NCI-H1436 treated with DMSO at 0.1 percent for 48 hours (cell line): ENCODE data around the gene NOX4.
"Not testable (repeated sequence)": the region's sequence is repeated elsewhere in the genome, so short reads cannot be mapped to it uniquely, and the experiment has no call there.

Experiments
- DNase-seq: peaks from one replicate; lab custom pipeline; 2025; lab: John Stamatoyannopoulos, UW

NOX4 gene

DNA sequence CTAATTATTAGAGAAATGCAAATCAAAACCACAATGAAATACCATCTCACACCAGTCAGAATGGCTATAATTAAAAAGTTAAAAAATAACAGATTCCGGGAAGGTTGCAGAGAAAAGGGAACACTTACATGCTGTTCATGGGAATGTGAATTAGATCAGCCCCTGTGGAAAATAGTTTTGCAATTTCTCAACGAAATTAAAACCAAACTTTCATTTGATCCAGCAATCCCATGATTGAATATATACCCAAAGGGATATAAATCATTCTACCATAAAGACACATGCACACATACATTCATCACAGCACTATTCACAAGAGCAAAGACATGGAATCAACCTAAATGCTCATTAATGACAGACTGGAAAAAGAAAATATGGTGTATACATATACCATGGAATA lies 32.5 kb downstream of the NOX4 start:
- no peak for DNase-seq

DNA sequence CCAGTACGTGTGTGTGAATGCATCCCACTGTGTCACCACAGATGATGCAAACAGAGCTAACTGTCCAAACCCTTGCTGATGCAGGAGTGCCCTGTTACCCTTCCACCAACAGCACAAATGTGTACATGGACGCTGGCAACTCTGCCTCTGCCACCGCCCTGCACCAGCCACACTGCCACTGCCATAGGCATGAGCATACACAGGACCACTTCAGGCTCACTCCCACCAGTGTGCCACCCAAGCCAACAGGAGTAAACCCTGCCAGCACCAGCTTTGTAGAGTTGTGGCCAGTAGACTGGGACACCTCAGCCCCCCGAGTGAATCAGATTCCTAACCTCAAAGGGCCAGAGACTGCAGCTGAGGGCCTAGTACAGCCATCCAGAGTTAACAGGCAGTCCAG lies 34.0 kb downstream of the NOX4 start:
- no peak for DNase-seq

DNA sequence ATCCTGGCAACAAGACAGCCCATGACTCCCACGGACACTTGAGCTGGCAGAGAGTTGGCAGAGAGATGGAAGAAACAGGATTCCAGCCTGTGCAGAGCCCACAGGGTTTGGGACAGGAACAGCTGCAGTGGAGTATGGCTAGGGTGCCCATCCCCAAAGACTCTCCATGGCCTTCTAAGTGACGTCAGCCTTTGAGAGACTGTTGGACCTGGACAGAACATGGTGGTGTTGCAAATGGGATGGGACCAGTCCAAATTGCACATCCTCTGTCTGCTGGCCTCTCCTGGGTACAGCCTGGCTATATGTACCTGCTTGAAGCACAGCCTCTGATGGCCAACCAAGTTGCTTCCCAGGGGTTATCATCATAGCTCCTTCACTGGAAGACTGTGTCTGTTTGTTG lies 34.5 kb downstream of the NOX4 start:
- DNase-seq = no peak

DNA sequence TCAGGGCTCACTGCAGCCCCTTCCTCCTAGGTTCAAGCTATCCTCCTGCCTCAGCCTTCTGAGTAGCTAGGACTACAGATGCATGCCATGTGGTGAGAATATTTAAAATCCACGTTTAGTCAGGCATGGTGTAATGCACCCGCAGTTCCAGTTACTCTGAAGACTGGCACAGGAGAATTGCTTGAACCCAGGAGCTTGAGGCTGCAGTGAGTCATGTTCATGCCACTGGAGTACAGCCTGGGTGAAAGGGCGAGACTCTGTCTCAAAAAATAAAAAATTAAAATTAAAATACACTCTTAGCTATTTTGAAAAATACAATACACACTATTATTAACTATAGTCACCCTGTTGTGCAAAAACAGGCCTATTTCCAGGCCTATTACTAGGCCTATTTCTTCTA lies 38.4 kb downstream of the NOX4 start:
- DNase-seq = no peak

DNA sequence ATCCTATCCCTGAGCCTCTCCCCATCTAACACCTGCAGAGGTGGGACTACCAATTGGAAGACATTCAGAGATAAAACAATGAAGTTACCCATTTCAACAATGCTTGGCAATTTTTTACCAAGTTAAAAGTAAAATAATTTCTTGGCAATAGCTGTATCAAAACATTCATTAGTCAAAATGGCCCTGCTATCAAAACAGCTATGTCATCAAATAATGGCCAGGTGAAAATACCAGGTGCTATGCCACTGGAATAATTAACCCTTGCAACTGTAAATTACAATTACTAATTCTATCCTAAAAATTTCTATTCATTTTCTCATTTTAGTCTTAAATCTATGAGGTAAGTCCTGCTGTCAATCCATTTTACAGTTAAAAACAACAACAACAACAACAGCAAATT lies 43.3 kb downstream of the NOX4 start:
- no peak for DNase-seq

DNA sequence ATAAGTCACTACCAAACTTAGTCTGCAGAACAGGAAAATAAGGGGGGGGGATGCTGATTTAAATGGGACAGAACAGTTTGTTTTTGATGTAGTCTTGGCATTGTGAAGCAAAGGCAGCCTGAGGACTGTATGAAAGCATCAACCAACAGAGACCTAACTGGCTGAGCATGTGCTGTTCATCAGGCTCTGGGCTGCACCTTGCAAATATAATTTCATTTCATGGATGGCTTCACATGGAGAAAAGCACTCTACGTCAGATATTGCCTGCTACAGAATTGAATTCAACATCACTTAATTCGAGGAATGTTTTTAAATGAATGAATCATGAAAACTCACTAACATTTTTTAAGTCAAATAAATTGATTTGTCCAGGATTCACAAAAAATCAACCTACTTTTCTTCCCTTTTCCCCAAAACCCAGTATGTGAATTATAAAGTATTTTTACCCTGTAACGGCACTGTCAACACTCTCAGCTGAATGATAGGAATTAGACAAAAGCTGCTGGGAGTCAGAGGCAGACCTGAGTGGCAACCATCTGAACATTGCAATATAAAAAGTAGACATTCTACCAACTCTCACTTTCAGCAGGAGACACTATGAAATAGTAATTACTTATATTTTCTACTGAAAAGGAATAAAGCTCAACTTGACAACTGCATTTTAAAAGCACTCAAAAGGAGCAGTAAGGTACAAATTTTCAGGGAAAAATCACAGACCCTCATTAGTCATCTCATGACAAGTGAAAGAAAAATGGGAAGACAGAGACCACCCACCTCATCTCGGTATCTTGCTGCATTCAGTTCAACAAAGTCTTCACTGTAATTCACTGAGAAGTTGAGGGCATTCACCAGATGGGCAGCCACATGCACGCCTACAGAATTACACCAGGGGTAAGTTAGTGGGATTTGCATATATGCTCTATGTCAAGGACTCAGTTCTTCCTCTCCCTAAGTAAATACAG lies 47.5 kb downstream of the NOX4 start:
- no peak for DNase-seq

DNA sequence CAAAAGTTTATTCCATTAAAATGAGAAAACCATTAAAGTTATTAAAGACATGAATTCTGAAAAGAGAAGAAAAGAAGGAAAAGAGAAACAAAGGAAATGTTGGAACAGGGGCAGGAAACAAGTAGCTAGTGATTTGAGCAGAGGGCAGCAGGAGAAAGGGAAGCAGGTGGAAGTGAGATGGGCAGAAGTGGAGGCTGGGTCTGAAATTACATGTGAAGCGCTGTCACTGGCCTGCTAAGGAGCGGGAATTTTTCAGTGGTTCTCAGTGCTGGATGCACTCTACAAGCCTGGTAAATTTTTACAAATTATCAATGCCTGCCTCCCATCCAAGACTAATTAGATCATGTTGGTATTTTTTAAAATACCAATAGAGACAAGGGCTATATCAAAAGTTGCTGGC lies 48.4 kb downstream of the NOX4 start:
- no peak for DNase-seq

DNA sequence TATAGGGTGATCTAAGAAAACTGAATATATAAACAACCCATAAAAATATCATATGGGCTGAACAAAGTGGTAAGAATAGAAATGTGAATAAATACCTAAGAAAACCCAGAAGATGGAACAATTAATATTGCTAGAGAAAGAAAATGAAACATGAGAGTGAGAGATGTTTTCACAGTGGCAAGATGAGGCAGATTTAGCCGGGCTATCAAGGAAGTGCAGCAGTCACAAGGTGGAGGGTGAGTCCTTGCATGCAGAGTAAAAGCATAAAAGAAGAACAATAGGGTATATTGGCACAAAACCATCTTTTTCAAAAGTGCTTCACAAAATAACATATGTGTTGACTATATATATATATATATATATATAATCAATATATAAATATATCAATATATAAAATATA lies 49.6 kb downstream of the NOX4 start:
- DNase-seq = no peak

DNA sequence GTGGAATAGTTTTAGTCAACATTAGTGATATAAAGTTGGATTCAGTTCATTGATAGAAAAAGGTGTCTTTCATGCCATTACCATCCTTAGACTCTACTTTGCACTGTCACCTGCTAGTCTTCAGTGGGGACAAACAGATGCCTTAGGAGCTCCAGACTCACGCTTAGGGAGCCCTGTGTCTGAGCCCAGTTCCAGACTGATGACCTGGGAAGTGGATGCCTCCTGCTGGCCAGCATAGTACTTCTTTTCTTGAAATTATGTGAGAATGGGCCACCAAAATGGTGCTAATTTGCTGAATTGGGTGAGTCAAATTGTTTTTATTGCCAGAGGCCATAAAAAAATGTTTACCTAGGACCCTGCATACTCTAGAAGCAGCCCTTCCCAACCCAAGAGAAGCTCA lies 53.9 kb downstream of the NOX4 start:
- no peak for DNase-seq

DNA sequence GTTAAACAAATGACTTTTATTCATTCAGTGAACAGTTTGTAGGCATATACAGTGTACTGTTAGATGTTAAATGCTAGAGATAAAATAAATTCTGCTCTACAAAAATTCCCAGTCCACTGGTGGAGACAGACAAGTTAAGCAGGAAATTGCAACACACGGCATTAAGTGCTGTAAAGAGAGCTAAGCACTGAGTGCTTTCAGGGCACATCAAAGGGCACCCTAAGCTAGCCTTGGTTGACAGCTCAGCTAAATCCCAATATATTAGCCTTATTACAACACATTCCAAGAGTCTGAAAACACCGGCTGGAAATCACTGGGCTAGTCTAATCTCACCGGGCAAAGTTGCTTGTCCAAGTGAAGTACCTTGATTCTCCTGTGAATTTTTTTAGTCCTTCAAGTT lies 55.1 kb downstream of the NOX4 start:
- no peak for DNase-seq

DNA sequence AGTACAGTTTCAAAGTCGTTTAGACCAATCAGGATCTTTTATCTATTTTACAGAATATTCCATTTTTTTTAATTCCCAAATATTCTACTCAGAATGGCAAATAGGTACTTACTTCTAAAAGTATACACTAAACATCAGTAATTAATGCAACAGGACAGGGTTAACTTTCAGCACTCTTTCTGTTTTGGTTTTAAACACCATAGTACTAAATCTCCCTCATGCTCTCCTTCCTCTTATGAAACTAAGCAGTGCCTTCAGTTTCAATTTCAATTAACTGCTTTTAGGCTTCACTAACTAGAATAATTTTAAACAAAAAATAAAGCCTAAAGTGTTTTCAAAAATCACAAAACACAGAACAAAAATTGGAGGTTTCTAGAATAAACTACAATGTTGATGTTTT lies 57.9 kb downstream of the NOX4 start:
- no peak for DNase-seq

DNA sequence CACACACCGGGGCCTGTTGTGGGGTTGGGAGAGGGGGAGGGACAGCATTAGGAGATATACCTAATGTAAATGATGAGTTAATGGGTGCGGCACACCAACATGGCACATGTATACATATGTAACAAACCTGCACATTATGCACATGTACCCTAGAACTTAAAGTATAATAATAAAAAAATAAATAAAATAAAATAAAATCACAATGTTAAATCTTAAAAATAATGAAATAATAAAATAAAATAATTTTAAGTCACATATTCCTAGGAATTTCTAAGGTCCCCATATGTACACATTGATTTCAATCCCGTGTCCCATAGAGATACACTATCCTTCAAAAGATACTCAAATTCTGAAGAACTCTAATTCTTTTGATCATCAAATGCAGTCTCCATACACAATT lies 59.0 kb downstream of the NOX4 start:
- DNase-seq = not testable (repeated sequence)

DNA sequence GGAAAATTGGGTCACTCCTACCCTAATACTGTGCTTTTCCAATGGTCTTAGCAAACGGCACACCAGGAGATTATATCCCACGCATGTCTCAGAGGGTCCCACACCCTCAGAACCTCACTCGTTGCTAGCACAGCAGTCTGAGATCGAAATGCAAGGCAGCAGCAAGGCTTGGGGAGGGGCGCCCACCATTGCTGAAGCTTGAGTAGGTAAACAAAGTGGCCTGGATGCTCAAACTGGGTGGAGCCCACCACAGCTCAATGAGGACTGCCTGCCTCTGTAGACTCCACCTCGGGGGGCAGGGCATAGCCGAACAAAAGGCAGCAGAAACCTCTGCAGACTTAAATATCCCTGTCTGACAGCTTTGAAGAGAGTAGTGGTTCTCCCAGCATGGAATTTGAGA lies 64.7 kb downstream of the NOX4 start:
- not testable (repeated sequence) for DNase-seq

DNA sequence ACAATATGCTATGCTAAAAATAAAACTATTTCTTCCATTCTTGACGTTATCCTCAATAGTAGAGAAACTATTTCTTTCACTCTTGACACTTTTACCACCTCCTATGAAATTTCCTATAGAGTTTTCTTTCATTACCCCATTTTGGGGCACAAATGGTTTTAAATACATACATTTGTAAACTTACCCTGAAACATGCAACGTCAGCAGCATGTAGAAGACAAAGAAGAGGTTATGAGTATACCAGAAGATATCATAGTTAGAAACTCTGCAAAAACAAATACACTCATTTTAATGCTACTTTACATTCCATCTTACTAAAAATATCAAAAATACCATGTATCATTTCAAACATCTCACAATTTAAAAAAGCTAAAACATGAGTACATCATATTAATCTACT lies 69.5 kb downstream of the NOX4 start:
- DNase-seq = no peak

DNA sequence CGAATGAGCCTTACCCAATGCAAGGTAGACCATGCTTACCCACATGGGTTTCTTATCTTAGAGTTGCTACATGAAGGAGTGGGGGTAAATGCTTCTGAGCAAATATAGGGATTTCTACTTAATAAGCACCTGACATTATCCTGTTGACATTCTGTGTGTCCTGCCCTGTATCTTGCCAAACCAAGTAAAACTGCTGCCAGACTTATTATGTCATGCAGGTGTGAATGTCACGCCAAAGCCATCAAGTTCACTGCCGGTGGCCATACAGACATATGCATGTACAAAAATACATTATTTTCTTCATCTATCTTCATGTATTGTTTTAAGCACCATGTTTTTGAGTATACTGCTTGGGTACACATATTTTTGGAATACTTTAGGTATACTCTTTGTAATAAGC lies 70.2 kb downstream of the NOX4 start:
- no peak for DNase-seq

DNA sequence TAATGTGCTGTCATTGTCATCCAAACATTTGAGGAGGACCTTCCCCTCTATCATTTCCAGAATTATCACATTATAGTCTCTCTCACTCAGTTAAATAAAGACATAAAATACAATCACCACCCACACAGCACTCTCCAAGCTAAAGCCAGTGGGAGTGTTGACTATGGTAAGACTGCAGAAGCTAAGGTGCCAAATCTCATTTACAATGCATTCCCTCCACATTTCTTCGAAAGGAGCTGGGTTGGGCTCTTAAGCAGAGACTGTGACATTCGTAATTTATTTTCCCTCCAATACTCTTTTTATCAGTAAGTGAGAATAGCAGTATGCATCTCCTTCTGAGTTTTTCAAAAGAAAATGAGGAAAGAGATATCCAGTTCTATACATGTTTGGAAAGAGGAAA lies 74.2 kb downstream of the NOX4 start:
- DNase-seq = no peak

DNA sequence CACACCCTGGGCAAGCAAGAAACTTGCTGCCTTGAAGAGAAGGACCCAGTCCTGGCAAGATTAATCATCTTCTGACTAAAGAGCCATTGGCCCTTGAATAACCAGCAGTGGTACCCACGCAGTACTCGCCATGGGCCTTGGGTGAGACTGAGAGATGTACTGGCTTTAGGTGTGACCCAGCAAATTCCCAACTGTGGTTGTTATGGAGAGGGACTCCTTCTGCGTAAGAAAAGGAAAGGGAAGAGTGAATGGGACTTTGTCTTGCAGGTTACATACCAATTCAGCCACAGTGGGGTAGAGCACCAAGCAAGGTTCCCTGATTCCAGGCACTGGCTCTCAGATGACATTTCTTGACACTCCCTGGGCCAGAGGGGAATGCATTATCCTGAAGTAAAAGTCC lies 80.1 kb downstream of the NOX4 start:
- DNase-seq = not testable (repeated sequence)

DNA sequence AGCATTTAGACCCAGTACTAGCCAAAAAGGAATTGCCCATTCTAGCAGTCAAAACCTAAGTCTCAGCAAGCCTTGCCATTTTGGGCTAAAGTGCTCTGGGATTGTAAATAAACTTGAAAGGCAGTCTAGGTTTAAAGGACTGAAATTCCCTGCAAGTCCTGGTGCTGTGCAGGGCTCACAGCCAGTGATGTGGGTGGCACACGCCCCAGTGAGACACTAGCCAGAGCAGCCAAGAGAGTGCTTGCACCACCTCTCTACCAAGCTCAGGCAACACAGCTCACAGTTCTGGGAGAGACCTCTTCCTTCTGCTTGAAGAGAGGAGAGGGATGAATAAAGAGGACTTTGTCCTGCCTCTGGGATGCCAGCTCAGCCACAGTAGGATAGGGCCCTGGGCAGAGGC lies 80.5 kb downstream of the NOX4 start:
- DNase-seq = not testable (repeated sequence)

DNA sequence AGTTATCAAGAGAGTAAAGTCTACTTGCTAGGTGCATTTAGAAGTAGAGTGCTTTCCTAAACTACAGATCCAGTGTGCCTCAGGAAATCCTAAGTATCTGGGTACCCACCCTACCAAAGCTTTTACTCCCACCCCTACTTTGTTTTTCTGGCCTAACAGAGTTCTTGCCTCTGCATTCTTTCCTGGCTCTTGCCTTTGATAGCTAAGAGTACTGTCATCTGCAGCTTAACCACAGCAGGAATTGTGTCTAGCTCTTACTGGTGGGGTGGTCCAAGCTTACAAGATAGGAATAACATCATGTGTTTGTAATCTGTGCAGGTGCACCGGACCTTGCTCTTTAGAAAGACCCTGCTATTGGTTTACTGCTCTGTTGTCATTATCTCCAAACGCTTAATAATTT lies 82.7 kb downstream of the NOX4 start:
- not testable (repeated sequence) for DNase-seq

DNA sequence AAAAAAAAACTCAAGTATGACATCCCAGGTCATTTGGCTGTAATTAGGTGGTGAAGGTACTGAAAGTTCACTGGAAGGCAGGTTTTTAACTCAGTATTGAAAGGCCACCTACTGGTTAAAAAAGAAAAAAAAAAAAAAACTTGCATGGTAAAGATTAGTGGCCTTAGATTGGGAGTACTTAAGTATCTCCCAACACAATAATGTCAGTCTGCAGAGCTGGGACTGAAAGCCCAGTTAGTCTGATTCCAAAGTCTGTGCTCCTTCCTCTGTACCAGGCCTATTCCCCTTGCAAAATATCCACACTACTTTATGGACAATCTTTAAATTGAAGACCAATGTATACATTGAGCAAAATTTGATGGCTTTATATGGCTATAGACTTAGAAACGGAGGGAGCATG lies 85.5 kb downstream of the NOX4 start:
- no peak for DNase-seq

DNA sequence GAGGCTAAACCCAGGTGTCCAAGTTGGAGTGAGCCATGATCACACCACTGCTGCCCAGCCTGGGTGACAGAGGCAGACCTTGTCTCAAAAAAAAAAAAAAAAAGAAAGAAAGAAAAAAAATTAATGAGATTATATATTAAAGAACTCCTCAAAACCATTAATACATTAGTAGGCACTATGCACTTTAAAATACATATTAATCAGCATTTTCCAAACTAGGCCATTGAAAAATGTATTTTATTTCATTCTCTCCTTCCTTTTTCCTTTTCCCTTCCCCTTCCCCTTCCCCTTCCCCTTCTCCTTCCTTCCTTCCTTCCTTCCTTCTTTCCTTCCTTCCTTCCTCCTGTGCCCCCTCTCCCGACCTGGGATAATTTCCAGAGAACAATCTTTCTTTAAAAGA lies 99.5 kb downstream of the NOX4 start:
- not testable (repeated sequence) for DNase-seq

DNA sequence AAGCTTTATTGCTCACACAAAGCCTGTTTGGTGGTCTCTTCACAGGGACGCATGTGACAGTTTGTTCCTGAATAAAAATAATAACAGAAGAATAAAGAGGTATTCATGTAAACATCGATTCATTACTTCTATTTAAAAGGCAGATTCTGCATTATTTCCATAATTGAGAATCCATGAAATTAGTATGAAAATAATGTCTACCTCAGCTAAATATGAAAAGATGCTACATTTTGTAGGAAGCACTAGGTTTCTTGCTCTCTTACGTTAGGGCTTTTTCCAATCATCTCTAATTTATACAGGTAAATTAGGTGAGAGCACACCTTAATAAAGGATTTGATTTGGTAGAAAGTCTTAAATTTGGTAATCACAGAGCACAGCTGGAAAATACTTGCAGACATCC lies 103.7 kb downstream of the NOX4 start:
- DNase-seq = not testable (repeated sequence)

DNA sequence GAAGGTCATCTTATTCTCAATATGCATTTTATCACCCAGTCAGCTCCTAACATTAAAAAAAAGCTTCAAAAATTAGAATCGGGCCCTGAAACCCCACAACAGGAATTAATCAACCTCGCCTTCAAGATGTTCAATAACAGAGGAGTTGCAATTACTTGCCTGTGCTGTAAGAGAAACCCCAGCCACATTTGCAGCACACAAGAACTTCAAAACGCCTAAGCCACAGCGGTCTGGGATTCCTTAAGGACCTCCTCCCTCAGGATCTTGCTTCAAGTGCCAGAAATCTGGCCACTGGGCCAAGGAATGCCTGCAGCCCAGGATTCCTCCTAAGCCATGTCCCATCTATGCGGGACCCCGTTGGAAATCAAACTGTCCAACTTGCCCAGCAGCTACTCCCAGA lies 108.2 kb downstream of the NOX4 start:
- DNase-seq = not testable (repeated sequence)

DNA sequence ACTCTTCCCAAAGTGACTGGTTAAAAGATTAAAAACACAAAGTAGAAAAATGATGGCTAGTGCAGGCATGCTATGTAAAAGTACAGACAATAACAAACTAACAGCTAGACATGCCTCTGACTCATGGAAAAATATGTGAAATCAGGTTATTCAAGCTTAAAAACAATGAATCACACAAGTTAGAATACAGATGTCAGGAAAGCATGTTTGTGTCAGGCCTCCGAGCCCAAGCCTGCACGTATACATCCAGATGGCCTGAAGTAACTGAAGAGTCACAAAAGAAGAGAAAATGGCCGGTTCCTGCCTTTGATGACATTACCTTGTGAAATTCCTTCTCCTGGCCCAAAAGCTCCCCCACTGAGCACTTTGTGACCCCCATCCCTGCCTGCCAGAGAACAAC lies 110.1 kb downstream of the NOX4 start:
- no peak for DNase-seq
